Ectodermal cell (in vitro differentiated cells): Measurements from ENCODE around the gene ALDH1L1.

ENCODE experiments used
- H3K27ac ChIP-seq: 2 replicates; pipeline ENCODE4 v1.7.0; 2013; ENCODE audit warnings: mild to moderate bottlenecking, low read depth, low read length; ENCODE audit not compliant: insufficient read depth, poor library complexity, severe bottlenecking
- H3K27me3 ChIP-seq: 2 replicates; pipeline ENCODE4 v1.7.0; 2013; ENCODE audit warnings: mild to moderate bottlenecking, low read length; ENCODE audit not compliant: insufficient read depth, control insufficient read depth, poor library complexity, severe bottlenecking
- H3K36me3 ChIP-seq: one replicate; pipeline ENCODE4 v1.7.0; 2013; ENCODE audit warnings: low read length; ENCODE audit not compliant: control insufficient read depth, insufficient read depth
- H3K4me1 ChIP-seq: one replicate; pipeline ENCODE4 v1.7.0; 2013; ENCODE audit warnings: low read length; ENCODE audit not compliant: control insufficient read depth, insufficient read depth
- H3K4me3 ChIP-seq: 2 replicates; pipeline ENCODE4 v1.7.0; 2013; ENCODE audit warnings: low read depth, low read length, control low read depth; ENCODE audit not compliant: insufficient read depth
- H3K9me3 ChIP-seq: 2 replicates; pipeline ENCODE4 v1.7.0; 2013; ENCODE audit warnings: mild to moderate bottlenecking, low read length, moderate library complexity; ENCODE audit not compliant: control insufficient read depth
- WGBS, 2 experiments: methylation state at CpG; one replicate each; pipeline ENCODE4 v1.1.7; 2013; ENCODE audit warnings: missing lambda C conversion rate in 2 of 2; 5-methylcytosine and 5-hydroxymethylcytosine counted together

Gene ALDH1L1

DNA sequence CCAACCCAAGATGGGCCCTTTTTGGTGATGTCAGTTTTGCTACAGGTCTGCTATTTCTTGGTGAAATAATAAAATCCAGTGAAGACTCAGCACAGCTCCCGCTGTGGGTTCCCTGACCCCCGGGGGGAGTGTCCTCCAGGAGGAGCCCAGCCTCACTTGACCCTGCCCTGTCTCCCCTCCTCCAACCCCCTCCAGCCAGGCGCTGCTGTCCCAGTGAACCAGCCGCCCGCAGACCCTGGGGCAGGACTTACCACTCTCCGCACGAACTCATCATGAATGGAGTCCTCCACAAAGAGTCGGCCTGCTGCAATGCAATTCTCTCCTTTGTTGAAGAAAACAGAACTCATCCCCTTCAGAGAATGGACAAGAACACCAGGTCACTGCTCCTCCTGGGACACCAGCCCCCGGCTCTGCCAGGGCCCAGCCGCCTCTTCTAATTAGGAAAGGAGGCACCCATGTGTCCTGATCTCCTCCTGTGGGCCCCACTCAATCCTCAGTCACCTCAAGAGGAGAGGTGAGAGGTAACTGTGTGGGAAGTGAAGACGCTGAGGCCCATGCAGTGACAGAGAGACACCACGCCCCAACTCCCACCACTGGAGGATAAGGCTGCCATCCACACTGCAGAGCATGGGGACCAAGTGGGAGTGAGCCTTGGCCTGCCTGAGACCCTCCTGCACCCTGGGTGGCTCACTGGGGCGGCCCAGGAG lies 67.7 kb downstream of the ALDH1L1 start:
- Histone ChIP-seq H3K27me3 (no peaks in the 10 kb centered on the region), H3K36me3 (no peaks in the 10 kb centered on the region), H3K4me3 (no peak overlapping the region), H3K4me1 (no peaks in the 10 kb centered on the region), H3K9me3 (no peaks in the 10 kb centered on the region), H3K27ac (no peak overlapping the region)
- 87 to 89% methylated on average over 13 of the region's 13 CpGs for WGBS, 2 experiments

DNA sequence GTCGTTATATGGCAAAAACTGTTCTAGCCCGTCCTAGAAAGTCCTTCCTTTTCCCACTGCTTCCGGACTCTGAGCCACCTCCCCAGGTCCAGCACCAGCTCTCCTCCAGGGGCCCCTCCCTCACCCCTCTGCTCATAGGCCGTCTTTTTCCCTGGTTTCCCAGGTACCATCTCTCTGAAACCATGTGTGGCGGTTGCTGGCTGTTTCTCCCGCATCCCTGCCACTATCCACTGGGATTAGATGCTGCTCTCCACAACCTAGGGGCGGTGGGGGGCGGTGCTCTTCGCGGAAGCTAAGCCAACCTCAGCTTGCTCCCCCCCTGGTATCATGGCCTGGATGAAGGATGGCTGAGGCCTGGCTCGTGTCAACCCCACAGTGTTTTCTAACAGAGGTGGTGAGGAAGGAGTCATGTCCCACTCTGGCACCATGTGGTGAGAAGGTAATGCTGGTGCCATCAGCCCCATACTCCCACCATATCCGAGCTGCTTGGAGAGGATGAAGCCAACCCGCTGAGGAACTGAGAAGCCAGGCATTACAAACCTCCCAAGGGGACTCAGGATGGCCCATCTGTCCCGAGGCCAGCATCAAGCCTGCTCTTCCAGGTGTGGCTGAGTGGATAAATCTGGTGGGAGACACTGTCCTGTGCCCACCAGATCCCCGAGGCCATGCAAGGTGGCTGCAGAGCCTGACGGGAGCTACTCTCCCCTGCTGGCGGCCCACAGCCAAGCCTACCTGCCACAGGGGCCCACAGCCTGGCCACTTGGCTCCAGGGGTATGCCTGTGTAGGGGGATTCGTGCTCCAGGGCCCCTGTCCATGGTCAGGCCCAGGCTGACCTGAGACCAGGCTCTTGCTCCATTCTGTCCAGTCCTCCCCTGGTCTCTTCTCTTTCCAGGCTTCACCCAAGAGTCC lies 68.6 kb downstream of the ALDH1L1 start:
- WGBS, 2 experiments = 93 to 95% methylated on average over 18 of the region's 18 CpGs
- Histone ChIP-seq H3K27me3 (no peaks in the 10 kb centered on the region), H3K36me3 (no peaks in the 10 kb centered on the region), H3K27ac (no peak overlapping the region), H3K4me1 (no peaks in the 10 kb centered on the region), H3K4me3 (no peak overlapping the region), H3K9me3 (no peaks in the 10 kb centered on the region)

DNA sequence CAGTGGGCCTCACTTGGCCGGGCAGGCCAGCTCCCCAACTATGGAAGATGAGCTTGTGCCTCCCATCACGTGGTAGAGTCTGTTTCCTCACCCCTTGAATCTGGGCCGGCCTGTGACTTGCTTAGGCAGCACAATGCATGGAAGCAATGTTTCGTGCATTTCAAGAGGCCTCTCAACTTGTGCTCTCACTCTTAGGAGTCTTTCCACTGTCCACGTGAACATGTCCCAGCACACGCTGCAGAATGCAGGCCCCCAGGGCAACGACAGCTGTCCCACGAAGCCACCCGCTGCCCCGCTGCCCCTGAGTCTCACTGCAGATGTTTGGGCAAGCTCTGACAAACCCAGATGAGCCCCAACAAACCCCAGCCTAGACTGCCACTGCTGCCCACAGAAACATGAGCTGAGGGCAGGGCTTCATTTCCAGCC lies 69.2 kb downstream of the ALDH1L1 start:
- Histone ChIP-seq H3K27ac (no peak overlapping the region), H3K4me1 (no peaks in the 10 kb centered on the region), H3K27me3 (no peaks in the 10 kb centered on the region), H3K36me3 (no peaks in the 10 kb centered on the region), H3K9me3 (no peaks in the 10 kb centered on the region), H3K4me3 (no peak overlapping the region)
- WGBS, 2 experiments = 90 to 95% methylated on average over 10 of the region's 10 CpGs

DNA sequence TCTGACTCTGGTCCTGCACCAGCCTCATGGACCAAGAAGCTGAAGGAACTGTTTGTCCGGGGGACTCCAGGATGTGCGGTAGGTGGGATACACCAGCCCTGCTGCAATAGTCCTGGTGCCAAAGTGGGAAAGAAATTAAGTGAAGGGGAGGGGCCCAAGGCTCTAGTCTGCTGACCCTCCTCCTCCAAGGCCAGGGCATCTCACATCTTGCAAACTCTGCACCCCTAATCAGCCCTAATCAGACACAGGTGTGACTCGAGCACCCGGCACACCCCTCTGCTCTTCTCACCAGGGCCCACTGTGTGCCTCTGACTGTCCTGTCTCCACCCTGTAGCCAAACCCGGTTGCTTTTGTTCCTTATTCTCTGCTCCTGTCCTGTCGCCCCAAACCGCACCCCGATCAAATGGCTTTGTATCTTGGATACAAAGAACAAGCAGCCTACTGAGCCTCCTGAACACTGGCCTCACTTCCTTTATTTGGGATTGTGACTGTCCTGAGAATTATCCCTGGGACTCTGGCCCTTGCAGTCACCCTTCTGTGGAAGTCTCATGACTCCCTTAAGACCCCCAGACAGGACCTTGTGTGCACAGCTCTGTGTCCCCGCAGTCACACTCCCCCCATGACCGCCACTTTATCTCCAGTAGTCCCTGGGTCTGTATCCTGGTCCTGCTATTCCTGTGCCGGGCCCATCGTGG lies 69.8 kb downstream of the ALDH1L1 start:
- Histone ChIP-seq H3K27ac (no peak overlapping the region), H3K27me3 (no peaks in the 10 kb centered on the region), H3K4me3 (no peak overlapping the region), H3K4me1 (no peaks in the 10 kb centered on the region), H3K9me3 (no peaks in the 10 kb centered on the region), H3K36me3 (no peaks in the 10 kb centered on the region)
- 92 to 94% methylated on average over 12 of the region's 12 CpGs for WGBS, 2 experiments

DNA sequence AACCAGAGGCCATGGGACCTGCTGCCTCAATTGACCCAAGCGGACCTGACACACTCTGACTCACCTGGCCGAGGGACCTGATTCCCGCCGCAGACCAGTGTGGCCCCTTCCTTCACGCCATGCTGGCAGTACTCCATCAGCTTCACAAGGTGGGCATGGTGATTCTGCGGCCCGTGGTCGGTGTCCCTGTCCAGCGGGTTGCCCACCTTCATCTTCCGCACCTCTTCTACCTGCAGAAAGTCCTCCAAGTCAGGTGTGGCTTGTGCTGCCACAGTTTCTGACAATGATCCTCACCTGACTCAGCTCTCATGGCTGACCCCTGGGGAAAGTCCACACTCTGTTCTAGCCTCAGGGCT lies 70.5 kb downstream of the ALDH1L1 start:
- H3K9me3 ChIP-seq = no peaks in the 10 kb centered on the region
- no peaks in the 10 kb centered on the region for H3K36me3 ChIP-seq
- no peak overlapping the region for H3K4me3 ChIP-seq
- no peaks in the 10 kb centered on the region for H3K4me1 ChIP-seq
- 92 to 94% methylated on average over 10 of the region's 10 CpGs for WGBS, 2 experiments
- no peak overlapping the region for H3K27ac ChIP-seq
- no peaks in the 10 kb centered on the region for H3K27me3 ChIP-seq

GRCh38 chr3:126109146-126109879 lies 71.1 kb downstream of the ALDH1L1 start:
- Histone ChIP-seq H3K9me3 (no peaks in the 10 kb centered on the region), H3K27ac (no peak overlapping the region), H3K36me3 (no peaks in the 10 kb centered on the region), H3K27me3 (no peaks in the 10 kb centered on the region), H3K4me3 (no peak overlapping the region), H3K4me1 (no peaks in the 10 kb centered on the region)
- WGBS, 2 experiments = 92 to 95% methylated on average over 13 of the region's 13 CpGs

GRCh38 chr3:126108676-126109050 lies 71.7 kb downstream of the ALDH1L1 start:
- Histone ChIP-seq H3K27ac (no peak overlapping the region), H3K4me1 (no peaks in the 10 kb centered on the region), H3K4me3 (no peak overlapping the region), H3K36me3 (no peaks in the 10 kb centered on the region), H3K27me3 (no peaks in the 10 kb centered on the region), H3K9me3 (no peaks in the 10 kb centered on the region)
- 90 to 93% methylated on average over 5 of the region's 5 CpGs for WGBS, 2 experiments

GRCh38 chr3:126107957-126108675 lies 72.3 kb downstream of the ALDH1L1 start:
- Histone ChIP-seq H3K27me3 (no peaks in the 10 kb centered on the region), H3K4me3 (no peak overlapping the region), H3K4me1 (no peaks in the 10 kb centered on the region), H3K27ac (no peak overlapping the region), H3K9me3 (no peaks in the 10 kb centered on the region), H3K36me3 (no peaks in the 10 kb centered on the region)
- WGBS, 2 experiments = 94 to 95% methylated on average over 8 of the region's 8 CpGs

DNA sequence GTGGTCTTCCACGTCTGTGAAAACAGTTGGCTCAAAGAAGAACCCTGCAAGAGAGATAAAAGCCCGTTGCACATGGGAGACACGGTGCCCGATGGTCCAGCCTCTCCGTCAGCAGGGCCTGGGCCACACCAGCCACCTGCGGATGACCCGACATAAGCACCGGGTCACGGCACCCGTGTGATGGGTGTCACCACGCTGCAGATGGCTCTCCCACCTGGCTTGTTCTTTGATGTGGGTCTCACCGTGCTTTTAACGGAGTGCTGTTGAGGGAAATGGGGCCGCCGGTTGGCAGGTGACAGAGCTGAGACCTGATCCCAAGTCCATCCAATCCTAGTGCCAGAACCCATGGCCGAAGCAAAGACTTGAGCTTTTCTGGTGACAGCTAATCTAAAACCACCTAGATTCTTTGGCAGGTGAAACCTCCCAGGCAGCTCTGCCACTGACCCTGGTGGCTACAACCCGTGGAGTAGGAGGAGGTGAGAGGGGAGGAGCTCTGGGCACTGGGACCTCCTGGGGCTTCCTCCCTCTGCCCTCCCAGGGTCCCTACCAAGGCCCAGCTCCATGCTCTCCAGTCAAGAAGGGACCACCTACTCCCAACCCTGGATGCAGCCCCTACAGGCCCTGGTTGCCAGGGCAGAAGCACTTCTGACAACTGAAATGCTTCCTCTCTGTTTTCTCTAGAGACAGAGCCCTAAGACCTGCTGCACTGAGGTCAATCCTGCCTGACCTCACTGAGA lies 73.0 kb downstream of the ALDH1L1 start:
- Histone ChIP-seq H3K4me3 (no peak overlapping the region), H3K36me3 (no peaks in the 10 kb centered on the region), H3K4me1 (no peaks in the 10 kb centered on the region), H3K27me3 (no peaks in the 10 kb centered on the region), H3K9me3 (no peaks in the 10 kb centered on the region), H3K27ac (no peak overlapping the region)
- WGBS, 2 experiments = 87% methylated on average over 17 of the region's 17 CpGs
